GM21717 (cell line): ENCODE data around the gene CAPZB.

ENCODE experiments used
- ATAC-seq: cut with Tn5 transposase; IDR thresholded peaks from one replicate; pipeline ENCODE4 v1.9.1; 2021; ENCODE audit warnings: mild to moderate bottlenecking, moderate library complexity; ENCODE audit not compliant: unreplicated experiment

The CAPZB gene

DNA sequence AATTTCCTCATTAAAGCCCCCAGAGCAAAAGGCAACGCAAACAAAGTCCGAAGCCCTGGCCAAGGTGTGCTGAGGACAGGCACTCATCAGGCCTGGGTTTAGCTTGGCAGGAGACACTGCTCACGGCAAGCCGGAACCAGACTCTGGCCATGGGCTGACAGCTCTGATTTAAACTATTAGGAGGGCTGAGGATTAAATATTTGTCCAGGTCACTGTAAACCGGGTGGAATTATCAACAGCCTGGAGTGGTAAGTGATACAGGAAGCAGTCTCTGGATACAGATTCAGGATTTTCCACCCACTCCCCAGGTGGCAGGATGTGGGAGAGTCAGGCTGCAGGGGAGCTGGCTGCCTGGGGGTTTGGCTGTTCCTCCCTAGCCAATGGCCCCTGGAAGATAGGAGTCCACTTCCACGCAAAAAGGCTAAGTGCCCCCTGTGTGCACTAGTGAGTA lies 130.8 kb downstream of the CAPZB start:
- no peak for ATAC-seq

DNA sequence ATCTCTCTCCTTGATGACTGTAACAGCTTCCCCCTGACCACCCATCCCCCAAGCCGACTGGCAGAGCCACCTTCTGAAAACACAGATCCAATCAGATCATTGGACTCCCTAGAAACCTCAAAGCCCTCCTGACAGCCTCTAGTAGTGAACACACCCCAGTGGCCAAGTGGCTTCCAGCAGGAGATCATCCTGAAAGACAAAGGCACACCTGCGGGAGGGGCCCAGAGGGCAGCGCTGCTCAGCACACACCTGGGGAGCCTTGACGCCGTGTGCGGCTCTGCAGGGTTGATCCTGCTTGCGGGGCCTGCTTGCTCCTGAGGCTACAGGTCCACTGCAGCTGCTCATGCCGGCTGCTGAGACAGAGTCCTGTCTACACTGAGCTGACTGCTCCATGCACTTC lies 131.7 kb downstream of the CAPZB start:
- no peak for ATAC-seq

DNA sequence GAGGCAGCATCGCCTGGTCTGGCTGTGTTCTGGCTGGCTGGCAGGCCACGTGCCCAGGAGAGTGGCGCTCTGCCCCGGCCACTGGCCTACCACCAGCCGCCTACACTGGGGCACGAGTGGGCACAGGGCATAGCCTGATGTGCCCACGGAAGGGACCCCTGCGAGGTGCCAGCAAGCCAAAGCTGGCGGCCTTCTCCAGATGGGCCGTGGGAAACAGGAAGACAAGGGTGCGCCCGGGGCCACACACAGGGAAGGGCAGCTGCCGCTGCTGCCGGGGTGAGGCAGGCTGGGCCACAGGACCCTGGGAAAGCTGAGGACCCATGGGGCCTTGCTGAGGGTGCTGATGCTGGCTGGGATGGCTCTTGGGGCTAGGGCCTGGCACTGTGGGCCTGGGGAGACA lies 132.5 kb downstream of the CAPZB start:
- no peak for ATAC-seq

DNA sequence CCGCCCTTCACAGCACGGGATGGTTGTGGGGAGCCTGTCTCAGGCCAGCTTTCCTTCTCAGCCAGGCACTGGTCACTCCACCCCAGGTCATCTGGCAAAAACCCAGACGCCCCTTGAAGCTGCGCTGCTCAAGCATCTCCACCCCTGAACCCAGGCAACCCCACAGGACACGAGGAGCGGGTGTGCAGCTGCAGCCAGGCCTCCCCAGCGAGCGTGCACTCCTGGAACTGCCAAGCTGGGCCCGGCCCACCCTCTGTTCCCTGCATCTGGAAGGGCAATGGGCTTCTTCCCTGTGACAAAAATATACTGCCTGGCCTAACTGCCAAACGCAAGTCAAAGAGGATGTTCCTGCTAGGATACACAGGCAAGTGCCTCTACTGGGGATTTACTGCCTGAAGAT lies 133.5 kb downstream of the CAPZB start:
- ATAC-seq, result no peak

DNA sequence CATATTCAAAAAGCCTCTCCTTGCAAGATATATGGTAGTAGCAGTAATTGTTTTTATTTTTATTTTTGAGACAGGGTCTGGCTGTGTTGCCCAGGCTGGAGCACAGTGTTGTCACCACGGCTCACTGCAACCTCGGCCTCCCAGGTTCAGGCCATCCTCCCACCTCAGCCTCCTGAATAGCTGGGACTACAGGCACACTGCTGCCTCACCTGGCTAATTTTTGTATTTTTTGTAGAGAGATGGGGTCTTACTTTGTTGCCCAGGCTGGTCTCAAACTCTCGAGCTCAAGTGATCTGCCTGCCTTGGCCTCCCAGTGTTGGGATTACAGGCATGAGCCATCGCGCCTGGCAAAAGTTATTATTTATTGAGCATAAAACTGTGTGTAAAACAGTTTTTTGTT lies 134.8 kb downstream of the CAPZB start:
- ATAC-seq, result no peak

DNA sequence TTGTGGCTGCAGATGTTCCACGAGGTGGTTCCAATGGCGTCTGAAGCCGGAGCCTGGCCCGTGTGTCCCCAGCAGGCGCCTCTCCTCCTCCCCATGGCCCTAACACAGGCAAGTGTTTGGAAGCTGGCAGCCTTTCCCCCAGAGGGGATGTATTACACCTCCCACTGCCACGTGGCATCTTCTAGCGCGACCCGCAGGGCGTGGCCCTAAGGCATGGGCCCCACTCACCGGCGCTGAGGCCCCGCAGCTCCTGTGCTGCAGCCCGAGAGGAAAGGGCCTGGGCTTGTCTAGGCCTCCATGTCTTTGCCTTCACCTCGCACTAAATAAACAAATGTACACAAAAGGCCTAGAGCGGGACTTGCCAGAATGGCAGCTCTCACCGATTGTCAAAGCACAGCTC lies 135.3 kb downstream of the CAPZB start:
- no peak for ATAC-seq

DNA sequence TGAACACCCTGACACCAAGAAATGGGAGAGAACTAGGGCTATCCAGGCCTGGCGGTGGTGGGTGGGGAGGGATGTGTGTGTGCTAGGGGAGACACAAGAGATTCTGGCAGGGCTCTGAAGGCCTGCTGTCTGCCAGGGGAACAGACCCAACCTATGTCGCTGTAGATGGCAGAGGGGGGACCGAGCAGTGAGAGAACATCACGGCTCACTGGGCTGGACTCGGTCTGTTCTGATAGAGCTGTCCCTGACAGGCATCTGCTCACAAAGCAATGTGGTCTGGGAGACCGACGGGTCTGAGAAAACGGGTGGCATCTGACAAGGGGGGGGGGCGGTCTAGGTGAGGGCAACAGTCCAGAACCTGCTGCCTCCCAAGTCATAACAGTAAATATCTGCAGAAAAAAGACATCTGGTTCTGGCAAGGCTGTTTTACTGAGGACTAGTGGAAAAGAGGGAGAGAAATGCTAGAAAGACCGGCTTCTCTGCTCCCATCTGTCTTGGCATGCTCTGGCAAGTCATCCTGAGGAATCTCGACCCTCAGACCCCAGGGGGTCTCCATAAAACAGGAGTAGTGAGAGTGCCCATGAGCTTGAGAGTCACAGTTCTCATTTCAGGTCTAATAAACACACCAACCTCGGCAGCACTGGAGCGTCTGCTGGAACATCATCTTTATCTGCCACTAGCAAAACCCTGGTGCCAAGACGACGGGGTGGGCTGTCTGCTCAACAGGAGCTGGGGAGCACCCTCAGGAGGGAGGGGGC lies 136.7 kb downstream of the CAPZB start:
- no peak for ATAC-seq

DNA sequence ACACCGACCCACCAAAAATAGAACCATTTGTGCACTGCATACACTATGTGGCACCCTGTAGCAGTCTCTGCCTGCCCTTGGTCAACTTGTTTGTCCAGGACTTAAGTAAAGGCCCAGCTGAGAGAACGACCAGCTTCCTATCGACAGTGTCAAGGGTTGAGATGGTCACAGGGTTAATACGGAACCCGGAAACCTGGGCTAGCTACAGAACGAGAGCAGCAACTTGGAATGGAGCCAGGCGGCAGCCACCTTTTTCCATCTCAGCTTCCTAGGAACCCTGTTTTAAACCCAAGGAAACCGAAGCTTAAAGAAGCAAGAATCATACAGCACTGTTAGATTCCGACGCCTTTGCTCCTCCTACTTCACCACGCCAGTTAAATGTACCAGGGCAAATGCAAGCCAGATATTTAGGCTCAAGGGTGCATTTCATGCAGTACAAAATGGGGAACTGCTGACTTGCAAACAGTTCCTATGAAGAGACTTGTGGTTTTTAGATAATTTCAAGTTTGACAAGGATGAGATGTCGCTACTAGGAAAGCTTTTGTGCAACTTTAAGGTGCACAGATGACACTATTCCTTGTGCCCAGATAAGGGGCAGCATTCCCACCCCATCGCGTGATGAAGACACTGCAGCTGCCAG lies 137.7 kb downstream of the CAPZB start:
- no peak for ATAC-seq

DNA sequence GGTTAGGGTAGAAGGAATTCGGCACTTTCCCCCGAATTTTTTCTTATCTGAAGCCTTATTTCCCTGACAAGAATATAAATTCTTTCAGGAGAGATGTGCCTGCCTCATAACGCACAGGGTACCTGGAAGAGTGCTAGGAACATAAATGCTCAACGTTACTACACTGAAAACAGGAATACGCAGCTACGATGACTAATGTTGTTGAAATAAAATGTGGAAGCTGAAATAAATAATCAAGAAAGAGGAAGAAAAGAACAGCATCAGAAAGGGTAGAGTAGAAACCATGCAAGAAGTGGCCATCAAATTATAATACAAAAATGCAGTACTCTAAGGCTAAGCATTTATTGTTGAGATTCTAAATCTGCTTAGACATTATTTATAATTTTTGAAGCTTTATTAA lies 139.3 kb downstream of the CAPZB start:
- no peak for ATAC-seq

DNA sequence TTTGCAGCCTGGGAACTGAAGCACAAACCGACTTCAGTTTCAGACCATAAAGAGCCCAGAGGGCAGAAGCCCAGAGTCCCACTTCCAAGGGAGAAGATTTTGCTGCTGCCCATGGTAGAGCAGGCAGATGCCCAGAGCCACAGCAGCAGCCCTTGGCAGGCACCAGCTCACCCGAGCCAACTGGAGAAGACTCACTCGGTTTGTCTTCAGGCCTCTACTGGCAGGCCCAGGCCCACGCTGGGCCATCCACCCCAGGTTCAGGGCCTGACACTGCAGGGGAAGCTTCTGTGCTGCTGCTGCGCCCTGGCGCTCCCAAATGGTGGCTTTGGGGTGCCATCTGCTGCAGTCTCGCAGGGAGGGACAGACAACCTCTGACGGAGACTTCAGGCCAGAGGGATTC lies 139.9 kb downstream of the CAPZB start:
- no peak for ATAC-seq

DNA sequence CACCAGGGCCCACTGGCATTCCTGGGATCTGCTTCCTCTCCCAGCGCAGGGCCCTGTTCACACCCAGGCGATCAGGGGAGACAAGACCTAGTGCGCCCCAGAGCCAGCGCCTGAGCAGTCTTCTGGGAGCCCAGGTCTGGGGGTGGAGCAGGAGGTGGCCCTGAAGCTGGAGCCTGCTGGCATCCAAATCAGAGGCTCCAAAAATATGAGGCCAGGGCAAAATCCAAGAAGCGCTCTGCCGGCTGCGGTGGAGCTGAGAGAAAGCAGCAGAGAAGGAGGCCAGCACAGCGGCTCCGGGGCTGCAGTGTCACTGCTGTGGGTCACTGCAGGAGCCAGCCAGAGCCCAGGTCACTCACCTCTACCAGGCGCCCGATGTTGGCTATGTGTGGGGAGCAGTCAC lies 140.5 kb downstream of the CAPZB start:
- ATAC-seq, result no peak

DNA sequence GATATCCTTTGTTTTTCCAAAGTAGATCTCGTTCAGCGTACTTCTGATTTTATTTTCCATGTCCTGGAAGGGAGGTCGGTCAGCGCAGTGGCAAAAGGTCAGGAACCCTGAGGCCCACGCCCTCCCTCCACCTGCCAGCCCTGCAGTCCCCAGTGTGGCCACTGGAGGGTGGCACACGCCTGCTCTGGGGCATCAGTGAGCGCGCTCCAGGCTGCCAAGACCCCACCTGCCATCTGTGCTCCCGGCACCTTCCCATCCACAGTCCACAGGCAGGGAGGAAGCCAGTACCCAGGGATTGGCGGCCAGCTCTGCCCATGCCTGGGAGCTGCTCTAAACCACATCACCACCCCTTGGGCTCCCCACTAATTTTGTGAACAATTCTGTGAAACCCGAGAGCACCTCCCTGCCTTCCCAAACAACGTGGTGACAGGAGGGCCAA lies 140.9 kb downstream of the CAPZB start:
- ATAC-seq, result no peak

DNA sequence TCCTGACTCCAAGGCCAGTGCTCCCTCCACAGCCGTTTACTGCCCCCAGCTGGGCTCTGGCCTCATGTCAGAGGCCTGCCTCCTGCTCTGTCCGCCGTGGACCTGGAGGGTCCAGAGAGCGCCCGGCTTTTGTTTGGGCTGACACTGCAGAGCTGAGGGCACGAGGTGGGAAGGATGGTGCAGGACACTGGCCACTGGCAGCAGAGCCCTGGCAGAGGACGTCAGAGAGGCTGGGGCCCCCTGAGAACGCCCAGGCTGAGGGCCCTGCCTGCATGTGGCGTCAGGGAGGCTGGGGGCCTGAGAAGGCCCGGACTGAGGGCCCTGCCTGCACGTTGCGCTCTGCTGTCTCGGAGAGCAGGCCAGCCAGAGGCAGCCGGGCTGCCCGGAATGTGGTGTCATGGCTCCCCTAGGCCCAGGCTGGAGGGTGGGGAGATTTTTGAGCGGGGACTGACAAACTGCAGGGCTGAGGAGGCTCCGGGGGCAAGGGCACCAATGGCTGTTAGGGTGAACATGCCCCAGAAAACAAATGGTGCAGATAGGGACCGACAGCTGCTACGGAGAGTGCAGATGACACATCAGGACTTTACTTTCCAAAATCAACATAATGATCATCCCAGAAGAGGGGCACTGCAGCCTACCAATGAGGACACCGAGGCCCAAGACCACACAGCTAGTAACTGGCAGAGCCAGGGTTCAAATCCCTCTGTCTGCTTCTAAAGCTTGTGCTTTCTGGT lies 141.6 kb downstream of the CAPZB start:
- ATAC-seq, result no peak

DNA sequence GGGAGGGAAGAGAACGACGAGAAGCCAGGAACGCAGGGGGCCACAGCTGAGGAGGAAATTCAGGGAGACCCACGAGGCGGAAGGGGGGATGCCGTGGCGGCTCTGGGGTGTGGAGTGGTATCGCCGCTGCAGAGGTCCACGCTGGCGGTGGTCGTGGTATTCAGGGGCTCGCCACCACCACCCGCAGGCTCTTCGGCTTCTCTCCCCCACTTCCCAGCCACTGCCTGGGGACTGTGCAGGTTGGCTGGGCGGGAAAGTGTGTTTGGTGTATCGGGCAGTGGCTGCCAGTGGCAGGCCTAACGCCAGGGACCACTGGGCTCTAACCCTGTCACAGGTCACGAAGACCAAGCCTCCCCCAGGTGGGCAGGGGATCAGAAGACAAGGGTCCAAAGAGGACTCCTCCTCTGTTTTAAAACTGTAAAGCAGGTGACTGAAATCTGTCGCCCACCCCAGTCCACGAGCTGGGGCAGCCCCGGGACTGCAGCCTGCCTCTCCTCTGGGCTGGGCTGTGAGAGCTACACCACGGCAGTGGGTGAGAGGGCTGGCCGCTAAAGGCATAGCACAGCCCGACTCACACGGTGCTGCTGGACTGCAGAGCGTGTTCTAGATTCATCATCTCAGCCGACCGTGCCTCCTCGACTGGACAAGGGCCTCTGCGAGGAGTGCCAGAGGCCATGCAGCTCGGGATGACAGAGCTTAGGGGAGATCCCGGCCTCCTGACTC lies 142.3 kb downstream of the CAPZB start:
- ATAC-seq, result no peak

DNA sequence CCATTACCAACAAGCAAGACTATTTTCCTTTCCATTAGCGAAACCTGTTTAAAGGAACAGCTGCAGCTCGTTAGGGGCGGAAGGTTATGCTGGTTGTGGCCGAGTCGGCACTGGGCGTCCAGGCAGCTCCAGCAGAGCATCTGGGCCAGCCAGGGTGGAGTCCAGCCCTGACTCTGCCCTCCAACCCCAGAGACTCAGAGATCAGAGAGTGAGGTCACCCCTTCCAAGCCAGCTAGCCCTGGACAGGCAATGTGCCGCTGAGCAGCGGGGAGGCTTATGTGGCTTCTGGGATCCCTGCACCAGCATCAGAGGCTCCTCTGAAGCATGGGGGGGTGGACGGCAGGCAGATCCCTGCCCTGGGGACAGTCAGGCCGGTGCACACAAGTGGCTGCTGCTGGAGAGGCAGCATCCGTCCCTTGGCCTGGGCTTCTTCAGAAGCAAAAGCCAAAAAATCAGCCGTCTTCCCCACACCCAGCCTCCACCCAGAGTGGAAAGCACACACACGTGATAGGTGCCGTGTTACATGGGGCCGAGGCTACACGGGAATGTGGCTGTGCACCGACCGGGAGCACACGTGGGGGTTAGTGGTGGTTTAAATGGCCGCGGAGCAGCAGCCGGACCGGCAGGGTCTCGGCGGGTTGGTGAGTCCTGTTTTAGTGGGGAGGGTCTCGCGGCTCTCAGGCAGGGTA lies 143.1 kb downstream of the CAPZB start:
- no peak for ATAC-seq

DNA sequence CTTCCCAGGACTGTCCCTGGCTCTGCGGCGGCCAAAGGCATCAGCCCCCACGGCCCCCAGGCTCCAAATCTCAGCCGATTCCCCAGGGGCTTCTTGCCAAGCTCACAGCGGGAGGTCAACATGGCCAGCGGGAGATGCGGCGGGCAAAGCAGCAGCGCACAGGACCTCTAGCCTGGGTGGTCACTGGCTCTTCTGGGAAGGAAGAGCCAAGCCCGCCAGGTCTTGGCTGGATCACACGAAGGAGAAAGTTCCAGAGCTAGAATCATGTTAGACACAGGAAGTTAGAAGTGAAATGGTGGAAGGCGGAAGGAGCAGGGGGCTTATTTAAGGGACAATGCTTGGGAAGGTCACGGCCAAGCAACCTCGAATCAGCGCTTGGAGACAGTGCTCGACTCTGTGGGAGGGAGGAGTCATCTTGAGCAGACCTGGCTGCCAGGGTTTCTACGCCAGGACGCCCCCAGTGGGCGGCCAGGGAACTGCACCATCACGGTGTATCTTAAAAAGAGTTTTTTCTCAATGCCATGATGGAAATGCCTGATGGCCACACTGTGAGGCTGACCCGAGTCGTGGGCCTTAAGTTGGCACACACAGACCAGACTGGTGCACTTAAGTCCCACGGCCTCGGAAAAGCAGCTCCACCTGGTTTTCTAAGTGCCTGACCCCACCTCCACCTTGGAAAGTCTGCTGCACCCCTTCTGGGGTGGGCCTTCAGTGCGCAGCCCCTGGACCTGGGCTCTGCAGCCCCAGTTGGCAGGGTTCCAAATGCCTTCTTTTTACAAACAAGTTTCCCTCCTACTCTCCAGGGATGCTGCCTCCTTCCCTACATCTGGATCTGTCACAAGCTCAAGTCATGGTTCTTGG lies 143.9 kb downstream of the CAPZB start:
- ATAC-seq, result no peak

DNA sequence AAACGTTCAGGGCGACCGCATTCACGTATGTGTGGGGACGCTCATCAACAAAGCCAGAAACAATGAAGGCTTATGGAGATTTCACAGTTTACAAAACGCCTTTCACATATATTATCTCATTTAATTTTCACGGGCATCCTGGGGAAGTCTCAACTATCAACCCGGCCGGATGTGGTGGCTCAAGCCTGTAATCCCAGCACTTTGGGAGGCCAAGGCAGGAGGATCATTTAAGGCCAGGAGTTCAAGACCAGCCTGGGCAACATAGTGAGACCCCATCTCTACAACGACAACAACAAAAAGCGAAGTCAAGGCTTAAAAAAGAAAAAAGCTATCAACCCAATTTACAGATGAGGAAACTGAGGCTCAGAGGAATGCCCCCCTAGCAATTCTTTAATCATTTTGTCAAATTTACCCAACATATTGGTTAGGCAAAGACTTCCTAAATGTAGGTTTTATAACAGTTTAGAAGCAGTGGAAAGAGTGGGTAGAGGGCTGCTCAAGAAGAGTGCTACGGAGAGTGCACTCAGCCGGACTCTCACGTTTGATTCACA lies 144.9 kb downstream of the CAPZB start:
- no peak for ATAC-seq

DNA sequence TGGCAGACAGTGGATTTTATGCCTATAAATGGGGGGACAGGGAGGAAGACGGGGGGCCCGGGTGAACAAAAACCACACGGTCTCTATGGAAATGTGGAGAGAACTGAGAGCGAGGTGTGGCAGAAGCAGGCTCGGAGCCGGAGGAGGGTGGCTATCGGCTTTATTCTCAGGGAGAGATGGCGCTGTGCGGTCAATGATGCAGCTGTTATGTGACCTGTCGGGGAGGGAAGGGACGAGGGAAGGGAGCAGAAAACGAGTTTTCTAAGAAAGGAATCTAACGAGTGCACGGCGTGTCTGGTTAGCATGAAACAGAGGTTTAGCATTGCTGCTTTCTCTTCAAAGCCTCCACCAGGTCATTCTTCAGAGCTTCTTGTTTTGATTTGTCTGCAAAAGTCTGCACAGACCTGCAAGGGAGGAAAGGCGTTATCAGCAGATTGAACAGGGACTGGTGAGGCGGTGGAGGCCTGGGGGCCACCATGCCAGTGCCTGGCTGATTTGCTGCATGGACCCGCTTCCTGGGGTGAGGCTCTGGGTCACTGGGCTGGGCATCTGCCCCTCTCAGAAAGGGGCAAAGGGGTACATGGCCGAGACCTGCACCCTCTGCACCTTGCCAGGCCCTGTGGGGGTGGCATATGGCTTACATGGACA lies 146.0 kb downstream of the CAPZB start:
- ATAC-seq, result no peak

DNA sequence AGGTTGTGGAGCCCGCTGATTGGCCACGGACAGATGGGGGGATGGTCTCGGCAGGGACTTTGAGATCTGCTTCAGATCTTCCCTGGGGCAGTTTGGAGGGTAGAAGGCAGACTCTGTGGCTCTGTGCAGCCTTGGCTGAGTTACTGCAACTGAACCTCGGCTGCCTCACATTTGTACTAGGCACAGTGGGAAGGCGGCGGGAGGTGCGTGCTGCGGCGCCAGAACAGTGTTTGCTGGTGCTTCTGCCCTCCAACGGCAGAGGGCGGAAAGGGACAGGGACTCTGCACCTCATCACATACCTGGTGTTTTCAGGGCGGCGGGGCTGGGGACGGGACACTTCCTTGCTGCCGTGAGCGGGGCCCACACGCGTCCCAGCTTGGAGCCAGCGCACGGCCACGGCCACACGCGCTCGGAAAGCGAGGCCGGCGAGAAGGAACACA lies 147.0 kb downstream of the CAPZB start:
- ATAC-seq, result no peak
